ENCODE data around the gene CNTNAP2.

Gene CNTNAP2

GRCh38 chr7:148337246-148337965, 2220.8 kb downstream of the CNTNAP2 start:
- no peak for DNase-seq

DNA sequence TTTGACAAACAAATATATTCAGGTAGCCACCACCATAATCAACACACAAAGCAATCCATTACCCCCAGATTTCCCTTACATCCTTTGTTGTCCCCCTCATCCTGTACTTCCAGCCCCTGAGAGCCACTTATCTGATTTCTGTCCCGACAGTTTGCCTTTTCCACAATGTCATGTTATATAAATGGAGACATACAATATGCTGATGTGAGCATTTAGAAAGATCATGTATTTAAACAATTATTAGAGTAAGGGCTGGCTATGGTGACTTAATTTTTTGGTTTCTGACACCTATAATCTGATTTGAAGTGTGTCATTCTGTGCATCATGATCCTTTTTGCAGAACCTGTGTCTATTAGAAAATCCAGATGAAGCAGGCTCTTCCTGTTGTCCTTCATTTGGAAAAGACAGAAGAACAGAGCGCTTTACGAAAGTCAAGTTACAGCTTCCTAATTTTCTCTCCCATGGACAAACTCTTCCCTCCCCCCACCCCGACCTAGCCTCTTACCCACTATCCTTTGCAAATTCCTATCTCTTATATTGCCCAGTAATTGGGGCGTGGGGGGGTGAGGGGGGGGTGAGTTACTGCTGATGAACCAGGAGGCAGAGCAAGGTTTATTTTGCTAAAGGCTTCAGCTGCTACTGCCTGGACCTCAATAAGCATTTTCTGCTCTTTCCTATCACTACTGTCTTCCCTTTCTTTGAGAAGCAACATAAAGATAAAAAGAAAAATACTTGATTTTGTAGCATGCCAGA, 2221.6 kb downstream of the CNTNAP2 start:
- DNase-seq, result no peak

- DNase-seq, result no peak
These were observed 2224.1 kb downstream of the CNTNAP2 start for GRCh38 chr7:148340438-148341280.

- no peak for DNase-seq
These were observed 2227.8 kb downstream of the CNTNAP2 start for GRCh38 chr7:148344406-148344805.

GRCh38 chr7:148347981-148348380, 2231.4 kb downstream of the CNTNAP2 start:
- no peak for DNase-seq

GRCh38 chr7:148348466-148348865, 2231.9 kb downstream of the CNTNAP2 start:
- no peak for DNase-seq

DNA sequence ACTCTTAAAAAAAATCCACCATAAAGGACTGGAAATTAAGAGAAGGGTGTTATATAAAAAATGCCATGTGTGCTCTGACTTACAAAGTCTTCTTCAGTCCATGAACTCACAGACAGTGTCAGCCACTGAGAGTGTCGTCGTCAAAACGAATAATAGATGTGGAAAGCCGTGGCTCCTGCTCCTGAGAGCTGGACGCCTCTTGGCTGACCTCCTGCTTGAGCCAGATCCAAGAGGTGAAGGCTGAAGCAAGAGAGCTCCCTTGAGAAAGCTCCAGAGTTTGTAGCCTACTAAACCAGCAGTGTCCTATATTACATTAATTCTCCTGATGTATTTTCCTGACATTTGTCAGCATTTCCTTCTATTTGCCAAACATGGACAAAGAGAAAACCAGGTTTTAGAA, 2239.7 kb downstream of the CNTNAP2 start:
- no peak for DNase-seq

GRCh38 chr7:148362541-148362940, 2245.9 kb downstream of the CNTNAP2 start:
- DNase-seq, result no peak

GRCh38 chr7:148367731-148368475, 2251.3 kb downstream of the CNTNAP2 start:
- DNase-seq, result no peak

DNA sequence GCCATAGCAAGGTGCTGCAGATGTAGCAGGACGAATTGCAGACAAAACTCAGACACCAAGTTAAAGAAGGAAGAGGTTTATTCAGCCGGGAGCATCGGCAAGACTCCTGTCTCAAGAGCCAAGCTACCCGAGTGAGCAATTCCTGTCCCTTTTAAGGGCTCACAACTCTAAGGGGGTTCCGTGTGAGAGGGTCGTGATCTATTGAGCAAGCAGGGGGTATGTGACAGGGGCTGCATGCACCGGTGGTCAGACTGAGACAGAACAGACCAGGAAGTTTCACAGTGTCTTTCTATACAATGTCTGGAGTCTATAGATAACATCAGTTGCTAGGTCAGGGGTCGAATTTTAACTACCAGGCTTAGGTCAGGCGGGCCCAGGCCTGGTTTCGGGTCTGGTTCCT, 2252.0 kb downstream of the CNTNAP2 start:
- DNase-seq, result no peak

GRCh38 chr7:148371280-148371937, 2254.8 kb downstream of the CNTNAP2 start:
- DNase-seq, result no peak

- no peak for DNase-seq
These were observed 2258.0 kb downstream of the CNTNAP2 start for GRCh38 chr7:148374396-148375259.

GRCh38 chr7:148379677-148380076, 2263.1 kb downstream of the CNTNAP2 start:
- DNase-seq, result no peak

DNA sequence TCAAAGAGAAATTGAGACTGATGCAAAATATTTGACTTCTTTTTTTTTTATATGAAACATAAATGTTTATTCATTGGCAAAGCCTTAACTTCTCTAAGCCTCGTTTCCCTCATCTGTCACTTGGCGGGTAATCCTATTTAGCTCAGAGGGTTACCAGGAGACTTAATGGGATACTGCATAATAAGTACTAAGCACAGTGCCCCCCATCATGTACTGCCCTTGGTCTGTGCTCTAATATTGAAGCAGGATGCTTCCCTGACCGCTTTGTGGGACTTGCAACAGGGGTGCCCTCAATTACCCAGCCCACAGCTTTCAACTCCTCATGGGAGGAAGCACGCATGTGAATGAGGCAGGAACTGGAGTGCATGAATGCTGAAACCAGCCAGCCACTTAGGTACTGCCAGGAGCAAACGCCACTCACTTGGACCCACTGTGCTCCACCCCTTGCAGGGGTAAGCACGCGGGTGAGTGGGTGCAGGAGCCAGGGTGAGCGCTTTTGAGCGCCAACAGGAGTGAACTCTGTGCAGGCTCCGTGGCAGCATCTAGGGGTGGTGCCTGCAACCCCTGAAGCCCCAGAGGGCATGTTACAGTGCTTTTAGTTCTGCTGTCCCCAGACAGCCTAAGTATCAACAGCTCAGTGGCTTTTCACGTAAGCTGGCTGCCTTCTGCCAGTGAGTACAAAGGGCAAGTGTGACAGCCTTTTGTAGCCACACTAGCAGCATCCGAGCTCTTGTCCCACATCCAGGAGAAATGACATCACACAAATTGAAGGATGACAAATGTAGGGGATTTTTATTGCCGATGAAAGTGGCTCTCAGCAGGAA, 2264.2 kb downstream of the CNTNAP2 start:
- DNase-seq, result no peak

DNA sequence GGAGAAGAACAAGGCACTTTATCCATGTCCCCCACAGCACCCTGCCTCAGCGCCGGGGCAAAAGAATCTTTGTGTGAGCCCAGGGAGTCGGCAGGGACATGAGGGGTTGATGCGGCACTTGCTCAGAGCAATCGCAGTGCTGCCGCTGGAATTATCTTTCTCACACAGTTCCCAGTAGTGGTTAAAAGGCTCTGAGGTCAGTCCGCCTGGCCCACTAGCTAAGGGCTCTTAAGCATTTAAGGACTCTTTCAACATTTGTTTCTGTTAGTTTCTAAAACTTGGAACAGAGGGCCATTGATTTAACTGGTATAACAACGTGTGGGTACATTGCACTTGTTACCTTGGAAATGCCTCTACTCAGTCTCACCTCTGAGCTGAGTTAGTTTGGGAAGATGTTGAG, 2266.0 kb downstream of the CNTNAP2 start:
- no peak for DNase-seq

GRCh38 chr7:148383651-148384050, 2267.1 kb downstream of the CNTNAP2 start:
- DNase-seq, result no peak

- DNase-seq, result no peak
These were observed 2268.5 kb downstream of the CNTNAP2 start for GRCh38 chr7:148385009-148385682.

- no peak for DNase-seq
These were observed 2273.8 kb downstream of the CNTNAP2 start for GRCh38 chr7:148390381-148390780.

DNA sequence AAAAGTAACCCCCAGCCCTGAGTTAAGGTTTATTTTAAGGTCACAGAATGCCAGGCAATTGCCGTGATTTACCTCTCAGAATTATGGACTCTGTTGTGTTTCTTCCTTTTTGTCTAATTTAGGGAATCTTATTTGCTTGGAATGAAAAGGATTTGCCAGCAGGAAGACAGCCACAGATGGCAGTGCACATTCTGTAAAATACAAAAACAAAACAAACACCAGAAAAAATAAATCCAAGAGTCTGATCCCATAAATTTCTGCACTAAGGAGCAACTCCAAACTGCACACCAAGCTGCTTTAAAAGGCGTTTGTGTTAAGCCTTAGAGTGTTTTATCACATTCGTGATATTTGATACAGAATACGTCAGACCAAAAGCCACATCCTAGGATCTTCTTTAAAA, 2275.0 kb downstream of the CNTNAP2 start:
- DNase-seq, result no peak

DNA sequence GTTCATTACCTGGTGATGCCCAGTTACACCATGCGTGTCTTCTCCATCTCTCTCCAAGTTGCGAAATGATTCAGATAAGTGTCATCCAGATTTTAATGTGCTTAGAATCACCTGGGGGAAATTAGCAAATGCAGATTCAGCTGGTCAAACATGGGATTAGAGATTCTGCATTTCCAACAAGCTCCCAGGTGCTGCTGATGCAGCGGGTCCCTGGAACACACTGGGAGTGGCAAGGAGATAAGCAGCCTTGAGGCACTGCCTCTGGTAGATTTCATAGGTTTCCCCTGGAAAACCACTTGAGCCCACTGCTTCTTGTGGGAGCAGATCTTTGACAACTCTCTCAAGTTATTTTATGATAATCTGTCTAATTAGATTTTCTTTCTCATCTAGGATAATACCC, 2278.0 kb downstream of the CNTNAP2 start:
- no peak for DNase-seq
